H9 (cell line): ENCODE measurements around the gene NCMAP. TPM values are rescaled to one million over a fixed set of nuclear protein-coding genes. Genes with fewer than 3 reads are reported as not detected.

Experiments used
- DNase-seq: peaks from one replicate; pipeline ENCODE4 v3.0.0-alpha.2; 2017
- H2AFZ ChIP-seq: one replicate; pipeline ENCODE4 v1.6.1; 2013; ENCODE audit warnings: mild to moderate bottlenecking, low read length, control low read depth, moderate library complexity
- H2AK5ac ChIP-seq: 2 replicates; pipeline ENCODE4 v1.6.1; 2013; ENCODE audit warnings: low read length, control low read depth, mixed read lengths; ENCODE audit not compliant: insufficient read length
- H2BK120ac ChIP-seq: one replicate; pipeline ENCODE4 v1.6.1; 2013; ENCODE audit warnings: low read depth, mild to moderate bottlenecking, low read length, control low read depth, inconsistent platforms; ENCODE audit not compliant: poor library complexity, severe bottlenecking
- H2BK12ac ChIP-seq: 2 replicates; pipeline ENCODE4 v1.6.1; 2013; ENCODE audit warnings: low read length, control low read depth, mixed read lengths, low read depth; ENCODE audit not compliant: insufficient read length
- H2BK15ac ChIP-seq: 2 replicates; pipeline ENCODE4 v1.6.1; 2013; ENCODE audit warnings: low read depth, low read length, control low read depth
- H2BK20ac ChIP-seq: one replicate; pipeline ENCODE4 v1.6.1; 2013; ENCODE audit warnings: low read depth, mild to moderate bottlenecking, low read length, control low read depth, inconsistent platforms; ENCODE audit not compliant: poor library complexity, severe bottlenecking
- H2BK5ac ChIP-seq: 2 replicates; pipeline ENCODE4 v1.6.1; 2013; ENCODE audit warnings: low read length, control low read depth, mixed read lengths; ENCODE audit not compliant: insufficient read length
- H3K14ac ChIP-seq: 2 replicates; pipeline ENCODE4 v1.6.1; 2013; ENCODE audit warnings: low read length, control low read depth; ENCODE audit not compliant: insufficient read depth
- H3K18ac ChIP-seq: 2 replicates; pipeline ENCODE4 v1.6.1; 2013; ENCODE audit warnings: low read depth, mild to moderate bottlenecking, mixed read lengths, low read length, control low read depth; ENCODE audit not compliant: insufficient read length
- H3K23ac ChIP-seq: 2 replicates; pipeline ENCODE4 v1.6.1; 2013; ENCODE audit warnings: low read length, control low read depth, mixed read lengths, low read depth; ENCODE audit not compliant: insufficient read length
- H3K23me2 ChIP-seq: 2 replicates; pipeline ENCODE4 v1.6.1; 2013; ENCODE audit warnings: low read depth, mild to moderate bottlenecking, mixed read lengths, low read length, control low read depth; ENCODE audit not compliant: insufficient read length, poor library complexity, severe bottlenecking
- H3K27ac ChIP-seq: 2 replicates; pipeline ENCODE4 v1.5.1; 2013; ENCODE audit warnings: low read length, control low read depth, mixed read lengths, low read depth; ENCODE audit not compliant: insufficient read length
- H3K27me3 ChIP-seq: 2 replicates; pipeline ENCODE4 v1.6.1; 2013; ENCODE audit warnings: low read length, control low read depth, inconsistent platforms; ENCODE audit not compliant: insufficient read depth
- H3K4ac ChIP-seq: 2 replicates; pipeline ENCODE4 v1.6.1; 2013; ENCODE audit warnings: low read depth, mild to moderate bottlenecking, control low read depth, inconsistent platforms, low read length, moderate library complexity
- H3K4me1 ChIP-seq: 2 replicates; pipeline ENCODE4 v1.6.1; 2013; ENCODE audit warnings: low read length, control low read depth, inconsistent platforms; ENCODE audit not compliant: insufficient read depth
- H3K4me2 ChIP-seq: 2 replicates; pipeline ENCODE4 v1.6.1; 2013; ENCODE audit warnings: low read length, control low read depth, mixed read lengths; ENCODE audit not compliant: insufficient read length, insufficient read depth
- H3K56ac ChIP-seq: 2 replicates; pipeline ENCODE4 v1.6.1; 2013; ENCODE audit warnings: low read depth, mild to moderate bottlenecking, mixed read lengths, low read length, control low read depth; ENCODE audit not compliant: insufficient read length
- H3K79me1 ChIP-seq: 2 replicates; pipeline ENCODE4 v1.6.1; 2013; ENCODE audit warnings: low read depth, mild to moderate bottlenecking, moderate library complexity, low read length, control low read depth, inconsistent platforms; ENCODE audit not compliant: insufficient read depth, poor library complexity, severe bottlenecking
- H3K79me2 ChIP-seq: 2 replicates; pipeline ENCODE4 v1.6.1; 2013; ENCODE audit warnings: low read length, control low read depth, inconsistent platforms; ENCODE audit not compliant: insufficient read depth
- H3K9ac ChIP-seq: 2 replicates; pipeline ENCODE4 v1.6.1; 2013; ENCODE audit warnings: low read length, control low read depth, mixed read lengths; ENCODE audit not compliant: insufficient read length; ENCODE audit errors: extremely low read depth
- H3K9me3 ChIP-seq: one replicate; pipeline ENCODE4 v1.6.1; 2013; ENCODE audit warnings: low read depth, low read length, inconsistent platforms; ENCODE audit not compliant: control insufficient read depth
- H3T11ph ChIP-seq: one replicate; pipeline ENCODE4 v1.6.1; 2013; ENCODE audit warnings: mild to moderate bottlenecking, low read length, control low read depth, inconsistent platforms
- H4K20me1 ChIP-seq: one replicate; pipeline ENCODE4 v1.6.1; 2013; ENCODE audit not compliant: control insufficient read depth, insufficient read length, insufficient read depth
- H4K5ac ChIP-seq: 2 replicates; pipeline ENCODE4 v1.6.1; 2013; ENCODE audit warnings: low read depth, mild to moderate bottlenecking, mixed read lengths, low read length, control low read depth; ENCODE audit not compliant: insufficient read length
- H4K8ac ChIP-seq: replicated peaks from 2 replicates; pipeline ENCODE4 v1.6.1; 2013; ENCODE audit warnings: low read length, control low read depth, mixed read lengths, low read depth; ENCODE audit not compliant: insufficient read length
- H4K91ac ChIP-seq: 2 replicates; pipeline ENCODE4 v1.6.1; 2013; ENCODE audit warnings: low read depth, mild to moderate bottlenecking, moderate library complexity, mixed read lengths, low read length, control low read depth; ENCODE audit not compliant: insufficient read length
- H3K27ac Mint-ChIP-seq, 3 experiments: 2 replicates in 2 of 3; 3 replicates in 1 of 3; pipeline ENCODE4 v1.8.0; 2020 to 2021; ENCODE audit warnings: mixed read lengths in 3 of 3, mild to moderate bottlenecking in 1 of 3, moderate library complexity in 1 of 3
- H3K27me3 Mint-ChIP-seq: 2 replicates; pipeline ENCODE4 v1.8.0; 2021; ENCODE audit warnings: low read depth, mild to moderate bottlenecking, moderate library complexity, mixed read lengths
- H3K36me3 Mint-ChIP-seq, 3 experiments: 2 replicates in 2 of 3; 3 replicates in 1 of 3; pipeline ENCODE4 v1.8.0; 2020 to 2021; ENCODE audit warnings: low read depth in 3 of 3, mixed read lengths in 3 of 3; ENCODE audit not compliant: insufficient read depth in 1 of 3
- H3K4me1 Mint-ChIP-seq, 2 experiments: 2 replicates each; pipeline ENCODE4 v1.8.0; 2020; ENCODE audit warnings: mixed read lengths in 2 of 2
- H3K4me3 Mint-ChIP-seq, 2 experiments: 2 replicates in 1 of 2; 3 replicates in 1 of 2; pipeline ENCODE4 v1.8.0; 2020 to 2021; ENCODE audit warnings: mild to moderate bottlenecking in 2 of 2, mixed read lengths in 2 of 2, moderate library complexity in 1 of 2
- H3K9me3 Mint-ChIP-seq, 2 experiments: 2 replicates in 1 of 2; 3 replicates in 1 of 2; pipeline ENCODE4 v1.8.0; 2020; ENCODE audit warnings: mild to moderate bottlenecking in 2 of 2, mixed read lengths in 2 of 2, moderate library complexity in 1 of 2
- WGBS: extraction: QIAGEN DNeasy Blood & Tissue Kit; methylation state at CpG from one replicate; pipeline ENCODE4 v1.1.7; 2013; ENCODE audit warnings: missing lambda C conversion rate, low lambda C conversion rate, mixed read lengths; ENCODE audit not compliant: insufficient read length; ENCODE audit errors: extremely low coverage; 5-methylcytosine and 5-hydroxymethylcytosine counted together
- total RNA-seq: library from RNA; stranded (reverse); gene quantifications from 2 replicates; pipeline ENCODE4 v1.2.1, GENCODE V29; 2021
- TF ChIP-seq, protein P1 (sequence below): fragments of 200-600 bp; sonication (generic); conservative IDR thresholded peaks from 3 replicates; pipeline ENCODE4 v1.8.0; 2021; ENCODE audit warnings: antibody characterized with exemption, mild to moderate bottlenecking

Gene NCMAP
- total RNA-seq, 1 experiment from 2014 or later = 0.35 TPM

DNA sequence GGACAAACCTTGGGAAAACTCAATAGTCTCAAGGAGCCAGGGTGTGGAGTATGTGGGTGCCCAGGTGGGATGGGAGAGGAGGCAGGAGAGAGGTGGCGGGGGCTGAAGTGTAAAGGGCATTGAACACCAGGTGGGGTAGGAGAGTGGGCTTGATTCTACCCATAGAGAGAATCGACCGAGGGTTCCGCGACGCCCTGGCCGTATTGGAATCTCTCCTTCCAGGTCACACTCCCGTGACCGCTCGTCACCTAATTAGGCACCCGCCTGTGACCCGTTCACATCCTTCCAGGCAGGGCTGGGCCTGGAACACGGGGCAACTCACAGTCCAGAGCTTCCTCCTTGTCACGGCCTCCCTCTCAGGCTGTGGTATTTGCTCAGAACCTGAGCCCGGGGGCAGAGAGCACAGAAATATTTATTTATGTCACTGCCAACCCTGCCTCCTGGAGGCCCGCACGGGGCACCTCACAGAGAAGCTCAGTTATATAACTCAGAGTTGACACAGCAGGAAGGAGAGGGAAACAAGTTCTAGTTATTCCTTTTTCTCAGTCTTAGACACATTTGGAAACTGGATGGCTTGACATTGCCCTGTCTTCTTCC lies 12.0 kb downstream of the NCMAP start:
- no peak overlapping the region for H4K5ac ChIP-seq
- no peak for DNase-seq
- H3K56ac ChIP-seq = no peak overlapping the region
- H3T11ph ChIP-seq = no peak overlapping the region
- H3K9ac ChIP-seq = no peak overlapping the region
- peaks cover 4 to 7% of the 10 kb centered on the region in 2 experiments; a peak in 4 of 5 replicates for H3K9me3 Mint-ChIP-seq
- H3K27me3 Mint-ChIP-seq = 0 out of 2 replicates have a peak, but pooled peaks cover 2% of the 10 kb centered on the region
- no peak overlapping the region for H4K8ac ChIP-seq
- H3K4ac ChIP-seq = no peak overlapping the region
- H2AK5ac ChIP-seq = no peak overlapping the region
- H2BK120ac ChIP-seq = no peak overlapping the region
- no peak overlapping the region for H2BK12ac ChIP-seq
- H3K23ac ChIP-seq = no peak overlapping the region
- peaks cover 0 to 3% (median 0%) of the 10 kb centered on the region in 3 experiments; a peak in 2 of 7 replicates for H3K36me3 Mint-ChIP-seq
- no peak overlapping the region for H2AFZ ChIP-seq
- H3K27me3 ChIP-seq = no peaks in the 10 kb centered on the region
- no peaks in the 10 kb centered on the region for H4K20me1 ChIP-seq
- peaks cover 17 to 25% of the 10 kb centered on the region in 2 experiments for H3K4me1 Mint-ChIP-seq
- no peak overlapping the region for H2BK20ac ChIP-seq
- H3K23me2 ChIP-seq = no peaks in the 10 kb centered on the region
- H2BK5ac ChIP-seq = no peak overlapping the region
- WGBS = no CpG with 5 or more reads among the region's 17 CpGs
- TF ChIP-seq, protein P1, sequence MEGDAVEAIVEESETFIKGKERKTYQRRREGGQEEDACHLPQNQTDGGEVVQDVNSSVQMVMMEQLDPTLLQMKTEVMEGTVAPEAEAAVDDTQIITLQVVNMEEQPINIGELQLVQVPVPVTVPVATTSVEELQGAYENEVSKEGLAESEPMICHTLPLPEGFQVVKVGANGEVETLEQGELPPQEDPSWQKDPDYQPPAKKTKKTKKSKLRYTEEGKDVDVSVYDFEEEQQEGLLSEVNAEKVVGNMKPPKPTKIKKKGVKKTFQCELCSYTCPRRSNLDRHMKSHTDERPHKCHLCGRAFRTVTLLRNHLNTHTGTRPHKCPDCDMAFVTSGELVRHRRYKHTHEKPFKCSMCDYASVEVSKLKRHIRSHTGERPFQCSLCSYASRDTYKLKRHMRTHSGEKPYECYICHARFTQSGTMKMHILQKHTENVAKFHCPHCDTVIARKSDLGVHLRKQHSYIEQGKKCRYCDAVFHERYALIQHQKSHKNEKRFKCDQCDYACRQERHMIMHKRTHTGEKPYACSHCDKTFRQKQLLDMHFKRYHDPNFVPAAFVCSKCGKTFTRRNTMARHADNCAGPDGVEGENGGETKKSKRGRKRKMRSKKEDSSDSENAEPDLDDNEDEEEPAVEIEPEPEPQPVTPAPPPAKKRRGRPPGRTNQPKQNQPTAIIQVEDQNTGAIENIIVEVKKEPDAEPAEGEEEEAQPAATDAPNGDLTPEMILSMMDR = peak; percentile 37
- H3K9me3 ChIP-seq = no peaks in the 10 kb centered on the region
- H3K4me2 ChIP-seq = no peak overlapping the region
- no peak overlapping the region for H4K91ac ChIP-seq
- no peaks in the 10 kb centered on the region for H3K79me2 ChIP-seq
- H3K4me3 Mint-ChIP-seq = no peak overlapping the region; a peak in 1 of 5 replicates
- H3K27ac ChIP-seq = no peak overlapping the region
- H2BK15ac ChIP-seq = no peak overlapping the region
- H3K4me1 ChIP-seq = peaks cover 2% of the 10 kb centered on the region; the same call in 1 of the 2 replicates
- no peak overlapping the region for H3K14ac ChIP-seq
- no peak overlapping the region for H3K18ac ChIP-seq
- H3K79me1 ChIP-seq = no peaks in the 10 kb centered on the region
- no peak overlapping the region; a peak in 1 of 7 replicates for H3K27ac Mint-ChIP-seq
